ENCODE results near the gene TMA7. TPM values are rescaled to one million over a fixed set of nuclear protein-coding genes. Genes with fewer than 3 reads are reported as not detected.

Gene TMA7
- total RNA-seq, 4 donors from 2014 or later: 94.8 to 195 (median 141) TPM

GRCh38 chr3:48413086-48413485 lies 27.0 kb upstream of the TMA7 start:
- Histone ChIP-seq H3K4me3 (no peak overlapping the region), H3K9me3 (no peaks in the 10 kb centered on the region), H3K27ac (no peak overlapping the region), H3K27me3 (no peaks in the 10 kb centered on the region), H3K4me1 (no peaks in the 10 kb centered on the region), H3K36me3 (no peaks in the 10 kb centered on the region)
- no peak for TF ChIP-seq POLR2A (IDR thresholded peaks at IDR 0.05)
- TF ChIP-seq, protein P1, sequence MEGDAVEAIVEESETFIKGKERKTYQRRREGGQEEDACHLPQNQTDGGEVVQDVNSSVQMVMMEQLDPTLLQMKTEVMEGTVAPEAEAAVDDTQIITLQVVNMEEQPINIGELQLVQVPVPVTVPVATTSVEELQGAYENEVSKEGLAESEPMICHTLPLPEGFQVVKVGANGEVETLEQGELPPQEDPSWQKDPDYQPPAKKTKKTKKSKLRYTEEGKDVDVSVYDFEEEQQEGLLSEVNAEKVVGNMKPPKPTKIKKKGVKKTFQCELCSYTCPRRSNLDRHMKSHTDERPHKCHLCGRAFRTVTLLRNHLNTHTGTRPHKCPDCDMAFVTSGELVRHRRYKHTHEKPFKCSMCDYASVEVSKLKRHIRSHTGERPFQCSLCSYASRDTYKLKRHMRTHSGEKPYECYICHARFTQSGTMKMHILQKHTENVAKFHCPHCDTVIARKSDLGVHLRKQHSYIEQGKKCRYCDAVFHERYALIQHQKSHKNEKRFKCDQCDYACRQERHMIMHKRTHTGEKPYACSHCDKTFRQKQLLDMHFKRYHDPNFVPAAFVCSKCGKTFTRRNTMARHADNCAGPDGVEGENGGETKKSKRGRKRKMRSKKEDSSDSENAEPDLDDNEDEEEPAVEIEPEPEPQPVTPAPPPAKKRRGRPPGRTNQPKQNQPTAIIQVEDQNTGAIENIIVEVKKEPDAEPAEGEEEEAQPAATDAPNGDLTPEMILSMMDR (IDR thresholded peaks at IDR 0.05): no peak
- intact Hi-C loops (cut with DNase I; ENCODE audit: low total_unique reads): no loop called here
- DNase-seq: no peak

DNA sequence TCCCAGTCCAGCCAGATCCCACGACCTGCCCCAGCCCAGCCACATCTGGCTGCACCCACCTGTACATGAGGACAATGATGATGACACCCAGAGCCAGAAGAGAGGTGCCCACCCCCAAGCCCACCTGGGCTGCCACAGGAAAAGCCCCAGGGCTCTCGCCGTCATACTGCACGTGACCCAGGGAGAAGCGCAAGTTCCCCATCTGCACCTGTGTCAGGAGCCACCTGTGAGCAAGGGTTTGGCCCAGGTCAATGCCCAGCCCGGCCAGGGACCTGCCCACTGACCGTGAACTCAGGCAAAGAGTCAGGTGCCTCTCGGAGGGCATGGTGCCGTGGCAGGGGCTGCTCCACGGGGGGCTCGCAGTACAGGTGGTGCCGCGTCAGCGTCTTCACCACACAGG lies 26.4 kb upstream of the TMA7 start:
- intact Hi-C loops (cut with DNase I; ENCODE audit: low total_unique reads): no loop called here
- Histone ChIP-seq H3K27ac (no peak overlapping the region), H3K4me1 (no peaks in the 10 kb centered on the region), H3K4me3 (no peak overlapping the region), H3K9me3 (no peaks in the 10 kb centered on the region), H3K27me3 (no peaks in the 10 kb centered on the region), H3K36me3 (no peaks in the 10 kb centered on the region)
- TF ChIP-seq, protein P1 (IDR thresholded peaks at IDR 0.05): no peak
- no peak for TF ChIP-seq POLR2A (IDR thresholded peaks at IDR 0.05)
- DNase-seq: no peak

DNA sequence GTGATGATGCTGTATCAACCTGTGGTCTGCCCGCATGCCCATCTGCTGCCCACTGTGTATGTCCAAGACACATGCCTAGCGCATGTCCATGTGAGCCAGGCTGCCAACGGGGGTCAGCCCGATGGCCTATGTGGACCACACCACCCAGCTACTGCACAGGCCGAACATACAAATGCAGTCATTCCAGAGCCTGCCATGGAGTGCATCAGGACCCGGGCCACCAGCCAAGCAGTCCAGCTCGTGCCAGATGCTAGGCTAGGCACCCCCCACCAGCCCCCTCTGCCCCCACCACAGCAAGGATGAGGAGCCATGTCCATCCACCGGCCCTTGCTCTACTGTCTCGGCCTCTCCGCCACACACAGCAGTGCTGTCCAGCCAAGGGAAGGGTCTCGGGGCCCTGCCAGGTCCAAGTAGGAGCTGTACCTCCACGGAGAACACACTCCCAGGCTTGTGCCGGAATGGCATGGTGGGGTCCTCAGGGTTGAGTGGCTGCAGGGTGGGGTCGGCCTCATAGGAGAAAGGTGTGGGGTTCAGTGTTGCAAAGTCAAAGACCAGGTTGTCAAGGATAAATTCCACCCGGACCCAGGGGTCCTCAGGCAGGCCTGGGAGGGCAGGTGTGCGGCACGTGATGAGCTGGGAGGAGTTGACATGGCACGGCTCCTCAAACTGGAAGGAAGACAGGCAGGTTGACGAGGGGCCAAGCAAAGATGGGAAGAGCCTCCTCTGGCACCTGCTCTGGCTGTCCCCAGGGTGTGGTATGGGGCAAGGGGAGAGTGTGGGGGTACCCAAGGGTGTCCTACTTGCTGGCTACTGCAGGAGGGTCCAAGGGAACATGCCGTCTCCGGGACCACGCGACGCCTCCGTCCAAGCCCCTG lies 25.4 kb upstream of the TMA7 start:
- no peak for DNase-seq
- H3K27me3 ChIP-seq: no peaks in the 10 kb centered on the region
- H3K27ac ChIP-seq: no peak overlapping the region
- no peaks in the 10 kb centered on the region for H3K4me1 ChIP-seq
- H3K36me3 ChIP-seq: no peaks in the 10 kb centered on the region
- TF ChIP-seq, protein P1 (IDR thresholded peaks at IDR 0.05): no peak
- no peak for TF ChIP-seq POLR2A (IDR thresholded peaks at IDR 0.05)
- H3K9me3 ChIP-seq: no peaks in the 10 kb centered on the region
- intact Hi-C loops (cut with DNase I; ENCODE audit: low total_unique reads): no loop called here
- H3K4me3 ChIP-seq: no peak overlapping the region

- no peaks in the 10 kb centered on the region for H3K9me3 ChIP-seq
- intact Hi-C loops (cut with DNase I; ENCODE audit: low total_unique reads): no loop called here
- H3K36me3 ChIP-seq: no peaks in the 10 kb centered on the region
- no peak overlapping the region for H3K27ac ChIP-seq
- TF ChIP-seq, protein P1 (IDR thresholded peaks at IDR 0.05): no peak
- TF ChIP-seq POLR2A (IDR thresholded peaks at IDR 0.05): no peak
- no peaks in the 10 kb centered on the region for H3K4me1 ChIP-seq
- H3K27me3 ChIP-seq: no peaks in the 10 kb centered on the region
- DNase-seq: no peak
- H3K4me3 ChIP-seq: no peak overlapping the region
These were observed 24.7 kb upstream of the TMA7 start for GRCh38 chr3:48415251-48415953.

DNA sequence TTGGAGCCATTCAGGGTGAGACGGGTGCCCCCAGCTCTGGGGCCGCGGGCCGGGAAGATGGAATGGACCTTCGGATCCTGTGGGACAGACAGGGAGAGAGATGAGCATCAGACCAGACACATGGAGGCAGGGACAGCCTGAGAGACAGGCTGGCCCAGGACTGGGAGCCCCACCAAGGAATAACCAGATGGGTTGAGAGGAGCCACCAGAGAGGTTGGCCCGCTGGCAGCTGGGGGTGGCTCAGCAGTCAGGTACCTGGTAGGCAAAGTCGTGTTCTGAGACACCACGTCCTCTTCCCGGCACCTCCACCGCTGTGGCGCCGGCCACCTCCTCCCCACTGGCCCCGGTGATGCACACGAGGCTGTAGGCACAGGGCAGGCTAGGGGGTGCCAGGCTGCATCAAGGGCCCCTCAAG lies 24.0 kb upstream of the TMA7 start:
- Histone ChIP-seq H3K4me3 (no peak overlapping the region), H3K27ac (no peak overlapping the region), H3K36me3 (no peaks in the 10 kb centered on the region), H3K4me1 (no peaks in the 10 kb centered on the region), H3K27me3 (no peaks in the 10 kb centered on the region), H3K9me3 (no peaks in the 10 kb centered on the region)
- TF ChIP-seq, protein P1 (IDR thresholded peaks at IDR 0.05): no peak
- TF ChIP-seq POLR2A (IDR thresholded peaks at IDR 0.05): no peak
- DNase-seq: no peak
- intact Hi-C loops (cut with DNase I; ENCODE audit: low total_unique reads): no loop called here

All from uterus (tissue), 4 donors.